Measurements from ENCODE around the gene OR2T10. TPM values are rescaled to one million over a fixed set of nuclear protein-coding genes. Genes with fewer than 3 reads are reported as not detected.
"Not testable (repeated sequence)": the region's sequence is repeated elsewhere in the genome, so short reads cannot be mapped to it uniquely, and the experiment has no call there.

Gene OR2T10
- total RNA-seq: not detected

DNA sequence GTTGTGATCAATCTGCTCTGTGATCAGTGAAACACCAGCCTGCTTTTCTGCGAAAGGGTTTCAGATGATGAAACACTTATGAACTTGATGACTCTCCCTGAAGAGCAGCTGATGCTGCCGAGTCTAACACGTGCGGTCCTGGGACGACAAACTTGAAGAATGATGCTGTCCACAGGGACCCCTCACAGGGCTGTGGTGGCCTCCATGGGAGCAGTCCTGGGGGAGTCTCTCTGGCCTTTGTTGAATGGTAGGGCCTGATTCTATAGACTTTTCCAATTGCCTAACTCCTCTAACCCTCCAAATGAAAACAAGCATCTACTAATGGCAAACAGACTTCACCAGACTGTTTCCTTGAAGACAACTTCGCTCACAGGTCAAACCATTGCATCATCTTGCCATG is at the start of gene OR2T10:
TSS of gene OR2T10 (minus strand) at position 112 of the 400 bp plus-strand sequence. CDS start 3,932 bp downstream, outside the sequence.
- intact Hi-C loops (cut with DNase I): no loop called here
- no peak within 1 kb of the TSS for H3K9ac ChIP-seq (ENCODE audit: low read depth in 2 of 2, low read length in 2 of 2)
- no peaks in the 10 kb centered on the region for H3K9me3 ChIP-seq
- no peak for DNase-seq
- H3K27me3 ChIP-seq: no peaks in the 10 kb centered on the region
- no peak for TF ChIP-seq CTCF (IDR thresholded peaks at IDR 0.05)
- H3K4me1 ChIP-seq: no peaks in the 10 kb centered on the region
- no peak within 1 kb of the TSS for H3K27ac ChIP-seq
- no peaks in the 10 kb centered on the region for H3K36me3 ChIP-seq
- H3K4me3 ChIP-seq: no peak within 1 kb of the TSS

DNA sequence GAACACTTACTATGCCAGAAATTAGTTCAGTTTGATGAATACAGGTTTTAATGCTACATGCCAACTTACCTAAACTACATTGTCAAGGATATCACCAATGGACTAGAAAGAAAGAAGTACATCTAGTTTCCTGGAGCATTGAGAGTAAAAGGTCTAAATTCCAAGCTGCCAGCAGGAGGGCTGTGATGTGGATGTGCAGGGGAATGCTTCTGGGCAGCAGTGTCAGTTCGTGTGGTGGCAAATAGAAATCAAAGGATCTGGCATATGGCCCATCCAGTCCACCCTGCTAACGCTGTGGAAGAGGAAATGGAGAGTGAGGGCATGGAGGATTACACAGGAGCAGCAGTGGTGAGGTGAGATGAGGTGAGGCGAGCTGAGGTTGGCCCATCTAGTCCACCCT is 47.7 kb upstream of the OR2T10 start, which contains the start of gene OR2T35:
TSS of gene OR2T35 (minus strand) at position 101 of the 400 bp plus-strand sequence. CDS start 6,020 bp downstream, outside the sequence.
- H3K27me3 ChIP-seq; intact Hi-C loops (cut with DNase I): not testable (repeated sequence)

DNA sequence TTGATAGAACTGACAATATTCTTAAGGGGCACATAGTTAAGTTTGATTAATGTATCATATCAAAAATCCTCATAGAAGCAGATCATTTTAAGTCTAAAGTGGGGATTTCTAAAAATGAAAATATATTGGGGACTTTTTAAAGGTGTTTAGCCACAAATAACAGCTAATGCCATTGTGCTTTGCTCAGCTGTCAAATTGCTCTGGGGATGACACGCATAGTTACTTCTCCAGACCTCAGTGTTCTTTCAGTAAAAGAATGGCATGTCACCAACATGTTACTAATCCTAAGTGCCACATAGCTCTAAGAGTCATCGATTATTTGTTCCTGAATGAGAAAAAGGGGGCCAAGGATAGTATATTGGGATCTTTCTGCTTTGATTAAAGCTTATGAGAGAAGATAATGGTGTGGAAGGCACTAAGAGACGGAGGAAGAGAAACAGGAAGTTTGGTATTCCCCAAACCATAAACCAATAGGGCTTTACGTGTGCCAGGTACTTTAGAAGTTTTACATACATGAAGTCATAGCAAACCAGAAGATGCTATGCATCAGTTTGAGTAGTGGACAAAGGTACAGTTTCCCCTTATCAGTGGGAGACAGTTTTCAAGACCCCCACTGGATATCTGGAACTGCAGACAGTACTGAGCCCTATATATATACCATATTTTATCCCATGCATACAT is 45.6 kb upstream of the OR2T10 start:
- H3K36me3 ChIP-seq; H3K9ac ChIP-seq (ENCODE audit: low read depth in 2 of 2, low read length in 2 of 2); intact Hi-C loops (cut with DNase I); H3K9me3 ChIP-seq; H3K27me3 ChIP-seq; H3K27ac ChIP-seq; DNase-seq; H3K4me1 ChIP-seq; H3K4me3 ChIP-seq: not testable (repeated sequence)

More for the DNA sequence above, 47.7 kb upstream of the OR2T10 start, which contains the start of gene OR2T35:
- not testable (repeated sequence) for H3K27ac ChIP-seq; H3K4me3 ChIP-seq; H3K36me3 ChIP-seq; H3K4me1 ChIP-seq; H3K9me3 ChIP-seq; H3K9ac ChIP-seq (ENCODE audit: low read depth in 2 of 2, low read length in 2 of 2); DNase-seq

- H3K36me3 ChIP-seq; H3K27ac ChIP-seq; DNase-seq; H3K27me3 ChIP-seq; H3K9me3 ChIP-seq; H3K4me3 ChIP-seq; H3K9ac ChIP-seq (ENCODE audit: low read depth in 2 of 2, low read length in 2 of 2); intact Hi-C loops (cut with DNase I); H3K4me1 ChIP-seq: not testable (repeated sequence)
These were observed 44.1 kb upstream of the OR2T10 start for GRCh38 chr1:248641583-248641982.

DNA sequence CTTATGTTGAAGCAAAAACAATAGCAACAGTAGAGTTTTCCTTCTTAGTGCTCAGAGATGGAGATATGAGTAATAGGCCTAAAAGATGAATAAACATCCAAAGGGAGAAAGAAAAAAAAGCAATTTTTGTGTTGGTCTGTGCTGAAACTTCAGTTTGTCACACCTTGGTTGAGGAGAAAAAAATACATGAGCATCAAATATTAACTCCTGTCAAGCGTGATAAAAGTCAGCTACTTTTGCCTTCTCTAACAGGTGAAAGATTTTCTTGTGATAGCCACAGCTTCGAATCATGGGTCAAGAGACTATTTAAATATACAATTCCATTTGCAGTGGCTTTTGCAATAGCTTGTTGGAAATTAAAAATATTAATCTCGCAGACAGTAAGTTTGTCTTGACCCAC is 43.4 kb upstream of the OR2T10 start:
- H3K27me3 ChIP-seq; H3K27ac ChIP-seq; H3K9ac ChIP-seq (ENCODE audit: low read depth in 2 of 2, low read length in 2 of 2); DNase-seq; H3K9me3 ChIP-seq; intact Hi-C loops (cut with DNase I); H3K4me1 ChIP-seq; H3K4me3 ChIP-seq; H3K36me3 ChIP-seq: not testable (repeated sequence)

GRCh38 chr1:248639652-248640051 is 42.2 kb upstream of the OR2T10 start:
- H3K9ac ChIP-seq (ENCODE audit: low read depth in 2 of 2, low read length in 2 of 2); H3K27ac ChIP-seq; intact Hi-C loops (cut with DNase I); H3K4me3 ChIP-seq; DNase-seq; H3K27me3 ChIP-seq; H3K36me3 ChIP-seq; H3K9me3 ChIP-seq; H3K4me1 ChIP-seq: not testable (repeated sequence)

DNA sequence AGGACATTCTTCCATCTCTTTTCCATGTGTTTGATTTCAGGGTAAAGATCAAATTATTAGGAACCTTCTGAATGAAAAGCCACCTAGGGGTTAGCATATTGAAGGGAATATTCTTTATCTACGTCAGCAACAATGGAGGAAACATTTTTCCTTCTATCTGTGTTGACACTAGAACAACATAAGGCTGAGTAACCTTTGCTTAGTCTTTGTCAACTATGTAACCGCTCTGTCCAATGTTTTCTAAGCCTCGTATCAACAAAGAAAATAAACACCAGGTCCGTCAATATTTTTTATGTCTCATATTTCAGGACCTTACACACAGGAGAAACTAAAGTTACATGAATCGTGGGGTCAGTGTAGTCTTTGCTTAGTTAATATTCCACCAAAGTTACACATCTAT is 39.1 kb upstream of the OR2T10 start:
- H3K27me3 ChIP-seq; DNase-seq; H3K9ac ChIP-seq (ENCODE audit: low read depth in 2 of 2, low read length in 2 of 2); intact Hi-C loops (cut with DNase I); H3K27ac ChIP-seq; H3K36me3 ChIP-seq; H3K9me3 ChIP-seq; H3K4me1 ChIP-seq; H3K4me3 ChIP-seq: not testable (repeated sequence)

DNA sequence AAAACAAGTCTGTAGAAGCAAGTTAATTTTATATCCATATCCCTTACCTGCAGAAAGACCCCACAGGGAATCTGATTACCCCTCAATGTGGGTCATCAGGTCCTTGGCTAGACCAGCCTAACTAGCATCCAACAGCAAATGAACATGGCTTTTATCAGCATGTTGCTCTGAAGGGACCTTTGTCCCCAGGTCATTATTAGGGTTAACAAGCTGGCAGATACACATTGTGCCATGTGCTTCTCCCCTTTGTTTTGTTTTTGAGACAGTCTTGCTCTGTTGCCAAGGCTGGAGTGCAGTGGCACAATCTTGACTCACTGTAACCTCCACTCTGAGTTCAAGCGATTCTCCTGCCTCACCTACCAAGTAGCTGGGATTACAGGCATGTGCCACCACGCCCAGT is 37.5 kb upstream of the OR2T10 start, which contains the start of gene OR2T11:
TSS of gene OR2T11 (minus strand) at position 101 of the 400 bp plus-strand sequence. CDS start 7,963 bp downstream, outside the sequence.
- H3K4me3 ChIP-seq; H3K27me3 ChIP-seq; H3K36me3 ChIP-seq; intact Hi-C loops (cut with DNase I); H3K9ac ChIP-seq (ENCODE audit: low read depth in 2 of 2, low read length in 2 of 2); H3K27ac ChIP-seq; H3K9me3 ChIP-seq; DNase-seq; H3K4me1 ChIP-seq: not testable (repeated sequence)

DNA sequence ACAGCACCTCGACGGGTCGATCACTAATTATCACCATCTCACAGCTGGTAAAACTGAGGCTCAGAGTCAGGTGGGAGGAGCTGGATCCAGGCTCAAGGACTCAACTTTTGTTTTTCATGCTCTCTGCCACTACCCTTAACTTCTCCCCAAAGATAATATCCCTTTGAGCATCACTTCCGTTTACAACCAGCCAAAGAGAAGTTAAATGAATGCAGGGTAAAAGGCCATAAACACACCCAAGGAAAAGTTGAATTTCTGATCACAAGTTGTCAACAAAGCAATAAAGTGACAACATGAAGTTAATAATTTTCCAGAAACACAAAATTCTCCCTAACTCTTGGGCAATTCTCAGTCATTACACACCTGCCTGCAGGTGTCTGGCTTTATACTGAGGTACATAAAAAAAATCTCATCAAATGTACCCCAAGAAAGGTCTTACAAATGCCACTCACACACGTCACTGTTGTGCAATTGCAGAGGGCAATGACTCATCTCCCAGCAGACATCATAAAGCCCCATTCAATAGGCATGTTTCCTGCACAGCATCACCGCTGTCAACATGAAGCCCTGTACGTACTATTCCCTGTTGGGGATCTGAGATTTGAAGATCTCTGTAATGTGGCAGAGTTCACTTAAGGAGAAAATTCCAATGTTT is 34.0 kb upstream of the OR2T10 start:
- H3K9me3 ChIP-seq: no peaks in the 10 kb centered on the region
- no peak overlapping the region for H3K4me3 ChIP-seq
- no peaks in the 10 kb centered on the region for H3K36me3 ChIP-seq
- TF ChIP-seq CTCF (IDR thresholded peaks at IDR 0.05): no peak
- peak overlapping the region; percentile 7 for H3K27ac ChIP-seq
- peak; percentile 52 for DNase-seq
- peaks cover 3% of the 10 kb centered on the region for H3K4me1 ChIP-seq
- H3K9ac ChIP-seq (ENCODE audit: low read depth in 2 of 2, low read length in 2 of 2): no peak overlapping the region
- intact Hi-C loops (cut with DNase I): no loop called here
- no peaks in the 10 kb centered on the region for H3K27me3 ChIP-seq
